GM12801 (cell line): Measurements from ENCODE around the gene NSMCE3.

Experiments used
- TF ChIP-seq, protein P1 (sequence below): IDR thresholded peaks from one replicate; pipeline ENCODE4 v1.5.1; 2011; ENCODE audit warnings: control low read depth; ENCODE audit not compliant: insufficient read length; ENCODE audit errors: extremely low read depth

NSMCE3 gene

DNA sequence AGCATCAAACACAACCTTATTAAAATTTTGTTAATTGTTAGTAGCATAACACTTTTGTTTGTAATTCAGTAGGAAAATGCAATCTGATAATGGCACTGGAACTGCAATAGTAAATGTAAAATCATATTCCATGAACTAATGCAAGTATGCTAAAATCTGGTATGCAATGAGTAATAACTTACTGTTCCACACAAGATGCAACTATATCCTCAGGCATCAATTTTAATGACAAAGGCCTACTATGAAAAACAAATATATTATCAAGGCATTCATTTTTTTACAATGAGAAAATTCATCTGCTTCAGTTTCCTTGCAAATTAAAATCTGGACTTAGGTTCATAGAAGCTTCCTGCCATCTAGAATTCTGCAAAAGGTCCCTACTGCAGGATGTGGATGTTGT lies 1.4 kb upstream of the NSMCE3 start:
- TF ChIP-seq, protein P1, sequence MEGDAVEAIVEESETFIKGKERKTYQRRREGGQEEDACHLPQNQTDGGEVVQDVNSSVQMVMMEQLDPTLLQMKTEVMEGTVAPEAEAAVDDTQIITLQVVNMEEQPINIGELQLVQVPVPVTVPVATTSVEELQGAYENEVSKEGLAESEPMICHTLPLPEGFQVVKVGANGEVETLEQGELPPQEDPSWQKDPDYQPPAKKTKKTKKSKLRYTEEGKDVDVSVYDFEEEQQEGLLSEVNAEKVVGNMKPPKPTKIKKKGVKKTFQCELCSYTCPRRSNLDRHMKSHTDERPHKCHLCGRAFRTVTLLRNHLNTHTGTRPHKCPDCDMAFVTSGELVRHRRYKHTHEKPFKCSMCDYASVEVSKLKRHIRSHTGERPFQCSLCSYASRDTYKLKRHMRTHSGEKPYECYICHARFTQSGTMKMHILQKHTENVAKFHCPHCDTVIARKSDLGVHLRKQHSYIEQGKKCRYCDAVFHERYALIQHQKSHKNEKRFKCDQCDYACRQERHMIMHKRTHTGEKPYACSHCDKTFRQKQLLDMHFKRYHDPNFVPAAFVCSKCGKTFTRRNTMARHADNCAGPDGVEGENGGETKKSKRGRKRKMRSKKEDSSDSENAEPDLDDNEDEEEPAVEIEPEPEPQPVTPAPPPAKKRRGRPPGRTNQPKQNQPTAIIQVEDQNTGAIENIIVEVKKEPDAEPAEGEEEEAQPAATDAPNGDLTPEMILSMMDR = no peak

DNA sequence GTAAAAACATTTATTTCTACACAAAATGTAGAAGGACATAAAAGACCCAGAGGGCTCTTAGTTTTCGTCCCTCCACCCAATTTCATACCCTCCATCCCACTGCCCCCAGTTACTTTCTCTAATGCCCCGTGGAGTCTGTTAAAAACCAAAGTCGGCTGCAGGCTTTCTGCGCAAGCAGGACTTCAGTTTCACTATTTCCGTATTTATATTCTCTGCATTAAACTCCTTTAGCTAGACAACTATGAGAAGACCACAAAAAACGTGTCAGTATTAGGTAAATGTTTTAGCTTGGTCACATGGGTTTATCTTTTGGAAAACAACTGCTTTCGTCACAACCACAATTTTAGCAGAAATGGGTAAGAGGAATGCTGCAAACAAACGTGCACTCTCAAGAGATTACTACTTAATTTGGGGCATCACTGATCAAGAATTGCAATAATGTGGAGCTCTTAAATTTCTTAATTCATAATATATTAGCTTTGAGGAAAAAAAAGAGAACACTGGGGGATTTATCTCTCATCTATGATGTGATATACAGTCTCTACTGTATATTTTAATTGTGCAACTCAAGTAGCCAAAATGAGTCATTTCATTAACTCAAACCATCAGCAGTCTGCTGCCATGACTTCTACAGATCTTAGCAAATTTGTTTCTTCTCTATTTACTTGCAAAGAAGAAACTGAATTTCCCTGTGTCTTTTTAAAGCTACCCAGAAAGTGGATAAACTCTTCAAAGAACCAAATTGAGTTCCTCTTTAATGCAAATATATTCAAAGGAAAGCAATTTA lies 740 bp upstream of the NSMCE3 start:
- TF ChIP-seq, protein P1 = no peak

DNA sequence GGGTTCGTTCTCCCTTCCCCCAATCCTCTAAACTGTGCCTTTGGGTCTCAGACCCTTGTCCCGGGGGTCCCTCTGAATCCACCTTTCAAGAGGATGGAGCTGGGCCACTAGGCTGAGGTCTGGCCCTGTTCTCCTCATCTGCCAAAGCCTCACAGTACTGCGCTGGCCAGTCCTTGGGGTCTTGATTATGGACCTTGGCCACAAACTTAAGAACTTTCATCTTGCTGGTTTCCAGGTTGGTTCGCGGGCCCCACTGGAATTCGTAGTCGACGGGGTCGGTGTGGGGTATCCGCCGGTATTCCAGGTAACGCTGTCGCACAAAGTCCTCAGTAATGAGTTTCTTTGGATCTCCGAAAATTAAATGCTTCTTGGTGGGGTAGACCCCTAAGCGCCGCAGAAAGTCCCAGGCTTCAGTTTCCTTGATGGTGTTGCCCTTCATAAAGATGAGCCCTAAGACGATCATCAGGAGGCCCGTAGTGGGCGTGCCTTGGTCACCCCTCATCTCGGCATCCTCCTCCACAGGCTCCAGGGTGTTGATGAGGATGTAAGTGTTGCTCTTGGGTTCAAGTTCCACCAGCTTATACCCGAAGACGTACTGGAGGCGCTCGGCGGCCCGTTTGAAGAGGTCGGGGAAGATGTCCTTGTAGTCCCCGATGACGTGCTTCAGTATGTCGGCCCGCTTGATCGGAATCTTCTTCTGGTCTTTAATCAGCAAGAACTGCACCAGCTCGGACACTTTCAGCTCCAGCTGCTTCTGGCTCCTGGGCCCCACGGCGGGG lies 727 bp downstream of the NSMCE3 start:
- TF ChIP-seq, protein P1 = no peak

DNA sequence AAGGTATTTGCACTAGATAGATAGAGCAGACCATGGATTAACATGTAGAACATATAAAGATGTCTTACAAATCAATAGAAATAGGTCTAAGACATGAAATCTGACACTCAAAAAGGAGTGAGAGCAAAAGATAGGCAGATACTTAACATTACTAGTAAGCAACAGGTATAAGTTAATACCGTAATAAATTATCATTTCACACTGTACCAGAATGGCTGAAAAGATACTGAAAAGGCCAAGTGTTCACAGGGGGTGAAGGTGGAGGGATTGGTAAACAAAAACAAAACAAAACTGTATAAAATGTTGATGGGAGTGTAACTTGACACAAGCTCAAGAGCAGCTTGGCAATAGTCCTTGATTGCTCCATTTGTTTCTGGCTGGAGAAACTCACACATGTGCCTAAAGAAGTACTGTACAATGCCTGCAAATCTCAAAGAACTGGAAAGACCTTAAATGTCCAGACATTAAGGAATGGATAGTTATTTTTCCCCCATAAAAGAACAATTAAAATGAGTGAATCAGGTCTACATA lies 3.5 kb downstream of the NSMCE3 start:
- TF ChIP-seq, protein P1 = no peak

DNA sequence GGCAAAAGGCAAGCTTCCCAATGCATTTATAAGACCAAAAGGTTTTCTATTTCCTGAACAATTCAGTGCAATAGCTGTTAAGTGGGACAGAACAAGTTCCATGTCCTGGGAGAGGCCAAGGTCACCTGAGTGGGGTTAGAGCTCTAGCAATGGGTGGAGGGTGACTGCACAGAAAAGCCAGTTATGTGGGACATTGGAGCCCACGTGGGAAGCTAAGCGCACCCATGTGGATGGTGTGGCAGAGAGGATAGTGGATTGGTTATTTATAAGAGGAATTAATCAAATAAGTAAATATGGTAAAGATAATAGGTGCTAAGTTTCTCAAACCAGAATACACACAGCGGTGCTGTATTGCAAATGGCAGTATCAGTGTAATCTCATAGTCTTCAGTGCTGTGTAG lies 6.3 kb downstream of the NSMCE3 start:
- TF ChIP-seq, protein P1 = no peak

DNA sequence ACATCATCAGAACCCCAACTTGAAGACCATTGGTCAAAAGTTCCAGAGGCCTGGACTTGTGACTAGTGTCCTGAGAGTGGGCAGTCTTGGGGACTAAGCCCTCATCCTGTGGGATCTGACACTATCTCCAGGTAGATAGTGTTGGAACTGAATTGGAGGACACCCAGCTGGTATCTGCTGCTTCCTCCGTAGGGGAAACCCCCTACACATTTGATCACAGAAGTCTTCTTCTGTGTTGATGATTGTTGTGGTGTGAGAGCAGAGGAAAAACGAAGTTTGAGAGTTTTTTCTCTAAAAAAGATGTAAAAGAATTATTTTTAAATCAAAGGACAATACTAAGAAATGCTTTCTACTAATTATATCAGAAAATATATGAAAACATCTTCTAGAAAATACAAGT lies 6.9 kb downstream of the NSMCE3 start:
- TF ChIP-seq, protein P1 = no peak

DNA sequence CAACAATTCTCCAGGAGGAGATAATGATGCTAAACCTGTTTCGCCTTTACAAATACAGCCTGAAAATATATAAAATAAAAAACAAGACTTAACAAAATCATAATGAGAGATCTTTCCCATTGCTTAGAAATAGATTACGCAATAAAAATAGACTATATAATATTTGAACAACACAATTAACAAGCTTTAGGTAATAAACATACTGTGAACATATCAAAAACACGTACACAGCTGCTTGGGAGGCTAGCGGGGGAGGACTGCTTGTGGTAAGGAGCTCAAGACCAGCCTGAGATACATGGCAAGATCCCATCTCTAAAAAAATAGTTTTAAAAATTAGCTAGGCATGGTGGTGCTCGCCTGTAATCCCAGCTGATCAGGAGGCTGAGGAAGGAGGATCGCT lies 8.7 kb downstream of the NSMCE3 start:
- TF ChIP-seq, protein P1 = no peak
